Nucleus accumbens (tissue), 56 donors: ENCODE results near the gene ARHGAP15.

Source experiments
- DNase-seq, 56 donors: peaks; one replicate each; lab custom pipeline; 2025; lab: John Stamatoyannopoulos, UW

ARHGAP15 gene

GRCh38 chr2:143218621-143219020 is 89.4 kb downstream of the ARHGAP15 start:
- no peak for DNase-seq

GRCh38 chr2:143219266-143219665 is 90.0 kb downstream of the ARHGAP15 start:
- DNase-seq = no peak

- DNase-seq = no peak
These were observed 94.3 kb downstream of the ARHGAP15 start for GRCh38 chr2:143223556-143223955.

DNA sequence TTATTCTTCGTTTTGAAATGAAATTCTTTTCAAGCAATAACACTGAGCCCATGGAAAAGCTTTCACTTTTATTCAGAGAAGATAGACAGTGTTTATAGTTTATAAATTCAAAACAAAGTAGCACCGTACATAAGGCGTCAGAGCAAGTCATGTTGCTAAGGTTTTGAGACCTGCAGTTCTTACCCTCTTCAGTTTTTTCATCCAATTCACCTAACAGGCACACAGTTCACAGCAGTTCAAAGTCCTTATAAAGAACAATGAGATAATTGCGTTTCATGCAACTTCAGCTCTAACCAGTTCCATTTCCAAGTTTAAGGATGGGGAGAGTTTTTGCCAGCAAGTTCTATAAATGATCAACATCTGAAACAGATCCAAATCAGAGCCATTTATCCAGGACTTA is 96.7 kb downstream of the ARHGAP15 start:
- DNase-seq = no peak

DNA sequence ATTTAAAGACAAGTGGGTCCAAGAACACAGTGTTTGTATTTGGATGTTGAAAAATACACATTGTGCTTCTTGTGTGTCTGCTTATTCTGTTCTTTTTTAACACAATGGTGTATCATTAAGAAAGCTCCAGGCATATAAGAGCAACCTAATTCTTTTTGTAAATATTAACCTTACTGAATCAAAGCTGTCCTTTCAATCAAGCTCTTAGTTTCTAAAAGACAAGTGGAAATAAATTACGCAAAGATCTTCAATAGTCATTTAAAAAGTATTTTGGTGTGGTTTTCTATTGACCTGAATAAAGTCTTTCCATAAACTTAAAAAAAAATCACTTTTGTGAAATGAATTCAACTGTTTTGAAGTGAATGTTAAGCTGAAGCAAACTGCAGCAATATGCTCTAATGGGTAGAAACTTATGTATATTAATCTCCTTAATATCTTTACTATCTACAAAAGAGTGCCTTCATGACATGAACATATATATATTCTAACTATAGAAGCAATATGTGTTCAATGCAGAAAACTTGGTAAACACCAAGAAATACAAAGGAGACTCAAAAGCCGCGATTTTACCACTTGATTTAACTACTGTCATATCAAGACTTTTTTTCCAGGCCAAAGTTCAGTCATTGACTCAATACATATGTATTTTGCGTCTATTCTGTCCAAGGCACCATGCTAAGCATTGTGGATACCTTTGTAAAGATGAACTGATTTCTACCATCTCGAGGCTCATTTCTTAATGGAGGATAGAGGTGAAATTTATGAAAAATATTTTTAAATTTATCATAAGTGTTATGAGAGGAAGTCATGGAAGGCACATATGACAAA is 97.7 kb downstream of the ARHGAP15 start:
- DNase-seq = no peak

GRCh38 chr2:143229411-143229810 is 100.2 kb downstream of the ARHGAP15 start:
- DNase-seq = no peak

DNA sequence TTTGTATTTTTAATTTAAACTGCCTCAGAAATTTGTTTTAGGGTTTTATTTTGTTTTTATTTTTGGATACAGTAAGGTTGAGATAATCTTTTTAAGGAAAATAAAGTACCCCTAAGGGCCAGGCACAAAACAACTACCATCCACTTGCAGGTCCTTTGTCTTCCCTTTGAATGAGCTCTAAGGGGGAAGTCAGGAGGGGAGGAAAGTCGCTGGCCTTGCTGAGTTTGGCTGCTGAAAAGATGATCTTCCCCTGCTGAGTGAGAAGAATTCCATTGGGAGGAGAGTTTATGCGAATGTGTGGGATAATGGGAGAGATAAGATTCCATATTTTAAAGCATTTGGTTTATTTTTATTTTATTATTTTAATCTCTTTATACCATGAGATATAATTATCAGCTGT is 100.7 kb downstream of the ARHGAP15 start:
- DNase-seq = no peak

DNA sequence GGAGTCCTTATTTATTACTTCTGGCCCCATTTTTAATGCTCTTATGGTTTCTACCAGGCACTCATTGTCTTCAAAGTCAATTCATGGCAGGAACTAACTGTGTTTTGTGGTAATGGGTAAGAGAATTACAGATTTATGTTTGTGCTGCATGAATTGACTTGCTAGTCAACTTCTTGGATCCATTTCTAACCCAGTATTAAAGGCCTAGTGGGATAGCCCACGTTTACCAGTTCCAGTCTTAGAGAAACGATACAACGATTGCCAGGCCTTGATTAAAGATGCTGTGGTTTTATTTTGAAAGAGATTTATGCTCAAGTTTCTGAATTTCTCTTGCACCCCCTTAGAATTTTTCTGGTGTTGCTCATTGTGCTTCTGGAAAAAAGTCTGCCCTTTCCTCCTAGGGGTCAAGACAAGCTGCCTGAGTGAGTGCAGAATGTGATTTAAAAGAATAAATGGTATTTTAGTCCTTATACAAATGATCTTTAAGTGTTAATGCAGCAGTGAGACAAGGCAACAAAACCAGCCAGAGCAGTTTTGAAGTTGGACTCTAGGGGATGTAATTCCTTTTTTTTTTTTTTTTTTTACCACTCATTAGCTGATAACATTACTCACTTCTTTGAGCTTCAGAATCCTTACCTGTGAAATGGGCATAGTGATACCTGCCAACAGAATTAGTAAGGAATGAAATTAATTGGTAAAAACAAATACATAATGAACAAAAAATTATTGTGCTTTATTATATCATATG is 101.5 kb downstream of the ARHGAP15 start:
- no peak for DNase-seq

- DNase-seq = no peak
These were observed 102.0 kb downstream of the ARHGAP15 start for GRCh38 chr2:143231254-143231645.

DNA sequence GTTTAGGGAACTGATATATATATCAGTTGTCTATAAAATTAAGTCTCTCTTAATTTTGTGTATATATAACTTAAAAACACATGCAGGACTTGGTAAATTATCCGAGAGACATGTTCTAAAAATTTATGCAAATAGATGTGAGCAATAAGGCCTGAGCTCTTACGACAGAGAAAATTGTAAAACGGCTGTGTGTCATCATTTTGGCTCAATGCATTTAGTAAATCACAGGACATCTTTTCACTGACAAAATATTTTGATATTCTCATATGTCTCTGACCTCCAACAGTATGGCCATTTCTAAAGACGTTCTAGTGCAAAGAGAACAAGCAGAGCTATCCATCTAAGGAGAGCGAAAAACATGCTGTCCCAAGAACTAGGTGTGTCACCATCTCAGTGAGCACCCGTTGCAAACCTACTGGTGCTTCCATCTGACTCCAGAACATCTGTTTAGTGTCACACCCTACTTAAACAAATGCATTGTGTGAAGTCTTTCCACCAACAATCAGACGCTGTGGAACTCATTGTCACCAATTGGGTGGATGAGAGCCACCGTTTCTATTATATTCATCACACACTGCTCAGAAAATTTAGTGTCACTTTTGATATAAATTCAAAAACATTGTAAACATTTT is 108.0 kb downstream of the ARHGAP15 start:
- no peak for DNase-seq

DNA sequence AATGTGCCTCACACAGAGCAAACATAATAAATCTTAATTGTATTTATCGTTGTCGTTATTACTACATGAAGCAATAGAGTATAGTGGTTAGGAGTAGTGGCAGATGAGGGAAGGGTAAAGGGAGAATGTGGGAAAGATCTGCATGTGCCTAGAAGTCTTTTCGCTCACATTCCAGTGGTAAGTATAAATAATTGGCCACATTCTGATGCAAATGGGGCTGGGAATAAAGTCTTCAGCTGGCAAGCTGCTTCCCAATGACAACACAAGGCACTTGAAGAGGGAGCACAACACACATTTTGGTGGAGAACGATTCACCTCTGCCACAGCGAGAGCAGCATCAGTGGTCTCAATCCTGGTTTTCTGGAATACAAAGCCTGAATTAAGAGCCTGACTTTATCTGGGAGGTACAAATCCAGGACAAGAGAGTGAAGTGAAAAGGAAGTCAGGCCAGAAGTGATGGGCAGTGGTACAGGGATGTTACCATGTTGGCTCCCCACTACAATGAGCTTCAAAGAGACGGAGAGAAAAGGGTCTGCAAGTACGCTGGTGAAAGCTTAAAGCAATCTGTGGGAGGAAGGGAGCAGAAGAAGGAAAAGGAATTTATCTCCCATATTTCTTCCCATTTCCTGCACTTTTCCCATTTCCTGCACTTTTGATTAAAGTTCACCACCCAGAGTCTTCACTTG is 112.3 kb downstream of the ARHGAP15 start:
- no peak for DNase-seq

DNA sequence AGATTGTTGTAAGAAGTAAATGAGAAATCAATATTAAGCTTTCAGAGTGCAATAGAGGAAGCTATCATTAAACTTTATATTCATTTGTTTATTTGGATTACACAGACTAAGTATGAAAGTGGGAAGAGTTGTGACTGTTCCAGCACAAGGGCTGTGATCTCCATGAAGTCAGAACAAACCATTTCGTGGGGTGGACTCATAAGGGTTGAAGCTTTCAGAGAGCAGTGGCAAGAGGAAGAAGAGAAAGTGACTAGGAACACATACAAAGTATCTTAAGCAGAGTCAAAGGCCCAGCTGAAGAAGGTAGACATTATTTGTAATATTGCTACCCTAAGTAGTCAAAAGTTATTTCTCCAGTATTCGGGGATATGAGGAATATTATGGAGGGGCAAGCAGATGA is 117.0 kb downstream of the ARHGAP15 start:
- no peak for DNase-seq

GRCh38 chr2:143246815-143247744 is 117.9 kb downstream of the ARHGAP15 start:
- no peak for DNase-seq

DNA sequence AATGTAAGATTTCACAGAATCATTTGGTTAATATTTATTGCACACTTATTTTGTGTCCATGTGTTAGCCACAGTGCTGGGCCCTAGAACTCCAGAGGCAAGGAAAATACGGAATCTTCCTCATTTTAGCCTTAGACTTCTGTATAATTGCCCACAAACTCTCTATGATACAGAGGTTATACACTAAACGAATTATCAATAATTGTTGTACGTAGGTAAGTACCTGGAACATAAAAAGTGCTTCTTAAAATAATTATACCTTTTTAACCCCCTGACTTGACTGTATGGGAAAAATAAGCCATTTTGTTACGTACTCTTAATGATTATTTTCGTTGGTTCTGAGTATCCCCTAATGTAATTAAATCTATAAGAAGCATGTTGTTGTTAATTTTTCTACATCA is 119.4 kb downstream of the ARHGAP15 start:
- DNase-seq = no peak

DNA sequence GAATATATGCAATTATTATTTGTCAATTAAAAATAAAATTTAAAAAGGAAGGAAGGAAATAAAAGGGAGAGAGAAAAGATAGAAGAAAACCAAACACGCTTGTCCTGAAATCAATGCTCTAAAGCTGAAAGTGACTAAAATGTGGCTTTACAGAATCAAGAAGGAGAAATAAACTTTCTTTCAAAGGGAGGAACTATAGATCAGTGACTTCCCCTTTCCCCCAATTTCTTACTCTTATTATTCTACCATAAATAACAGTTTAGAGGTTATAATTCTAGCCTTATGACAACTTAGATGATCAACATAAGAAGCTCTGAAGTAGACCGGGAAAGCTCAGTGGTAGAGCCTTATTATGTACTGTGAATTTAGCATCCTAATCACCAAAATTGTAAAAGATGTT is 122.5 kb downstream of the ARHGAP15 start:
- DNase-seq = no peak

DNA sequence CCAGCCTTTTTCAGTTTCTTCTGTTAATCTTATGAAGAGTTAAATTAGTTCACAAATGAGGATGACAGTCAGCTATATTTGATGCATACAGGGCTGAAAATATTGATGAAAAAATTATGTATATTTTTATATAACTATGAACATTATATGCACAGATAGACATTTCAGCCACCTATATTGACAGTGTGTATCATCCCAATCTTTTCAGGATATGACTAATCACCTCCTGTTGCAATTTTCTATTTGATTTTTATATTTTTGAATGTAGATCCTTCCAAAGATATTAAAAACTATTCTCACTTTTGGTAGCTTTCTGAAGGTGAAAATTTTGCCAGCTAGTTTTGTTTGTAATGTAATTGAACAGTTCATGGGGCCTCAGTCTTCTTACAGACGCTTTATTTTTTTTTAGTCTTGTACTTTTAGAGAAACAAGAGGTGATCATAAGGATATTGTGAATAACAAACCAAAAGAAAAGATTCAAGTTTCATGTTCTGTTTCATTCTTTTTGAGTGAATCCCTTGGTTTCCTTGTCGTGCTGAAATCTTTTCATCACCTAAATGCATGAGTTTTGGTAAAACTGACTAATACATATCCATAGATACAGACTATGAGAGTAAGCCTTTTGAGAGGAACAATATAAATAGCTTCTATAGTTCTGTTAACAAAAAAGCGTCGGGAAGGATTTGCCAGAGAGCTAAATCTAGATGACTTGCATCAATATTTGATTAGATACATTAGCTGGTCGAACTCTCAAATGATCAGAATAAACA is 123.1 kb downstream of the ARHGAP15 start:
- DNase-seq = no peak

DNA sequence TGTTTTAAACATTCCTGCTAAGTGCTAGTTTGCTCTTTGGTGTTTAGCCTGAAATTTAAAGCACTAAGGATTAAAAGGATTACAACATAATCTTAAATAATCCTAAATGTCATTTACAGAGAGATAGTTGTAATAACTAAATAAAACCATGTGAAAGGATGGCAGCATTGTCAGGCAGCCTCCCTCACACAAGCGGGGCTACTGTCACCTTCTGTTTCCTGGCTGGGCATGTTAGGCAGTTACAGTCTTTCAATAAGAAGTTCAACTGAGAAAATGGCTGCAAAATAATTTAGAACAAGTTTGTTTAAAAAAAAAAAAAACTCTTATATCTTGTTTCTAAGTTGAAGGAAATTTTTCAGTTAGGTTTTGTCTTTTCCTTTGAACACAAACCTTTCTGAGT is 124.9 kb downstream of the ARHGAP15 start:
- no peak for DNase-seq

- DNase-seq = no peak
These were observed 125.9 kb downstream of the ARHGAP15 start for GRCh38 chr2:143255086-143255485.

GRCh38 chr2:143255899-143256298 is 126.7 kb downstream of the ARHGAP15 start:
- DNase-seq = no peak
